ENCODE results near the gene EPHA2. TPM values are rescaled to one million over a fixed set of nuclear protein-coding genes. Genes with fewer than 3 reads are reported as not detected.

The EPHA2 gene
- total RNA-seq, 1 donor from 2014 or later = not detected

DNA sequence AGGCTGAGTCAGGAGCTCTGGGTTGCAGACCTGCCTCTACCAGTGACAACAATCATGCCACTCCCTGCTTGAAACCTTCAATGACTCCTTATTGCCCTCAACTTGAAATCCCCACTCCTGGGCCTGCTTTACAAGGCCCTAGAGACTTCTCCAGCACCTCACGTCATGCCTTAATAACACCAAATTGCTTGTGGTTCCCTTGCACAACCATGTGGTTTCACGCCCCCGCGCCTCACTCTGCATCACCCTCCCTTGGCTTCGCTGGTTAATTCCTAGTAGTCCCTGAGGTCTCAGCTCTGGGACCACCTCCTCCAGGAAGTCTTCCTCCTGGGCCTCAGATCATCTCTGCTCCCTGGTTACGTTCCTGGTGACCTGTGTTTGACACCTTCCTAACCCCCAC is 33.0 kb downstream of the EPHA2 start:
- no peak for DNase-seq

DNA sequence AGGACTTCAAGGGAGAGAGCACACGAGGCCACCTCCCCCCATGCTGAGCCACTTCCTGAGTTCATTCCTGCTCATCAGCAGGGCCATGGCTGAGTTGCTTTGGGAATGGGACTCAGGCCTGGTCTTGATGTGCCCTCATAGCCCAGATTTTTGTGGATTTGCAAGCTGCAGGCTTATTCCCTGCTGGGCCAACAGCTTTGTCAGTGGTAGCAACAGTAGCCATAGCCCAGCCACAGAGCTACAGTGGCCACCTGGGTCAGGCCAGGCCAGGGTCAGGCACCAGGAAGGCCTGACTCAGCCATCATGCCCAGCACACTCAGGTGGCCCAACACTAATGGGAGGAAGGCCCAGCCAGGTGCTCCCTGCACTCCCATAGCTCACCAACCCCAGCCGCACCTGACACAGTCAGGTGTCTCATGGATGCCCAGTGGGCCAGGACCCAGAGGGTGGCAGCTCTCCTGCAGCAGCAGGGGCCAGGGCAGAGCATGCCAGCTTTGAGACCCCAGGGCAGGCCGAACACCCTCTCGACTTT is 33.5 kb downstream of the EPHA2 start:
- TF ChIP-seq, protein P1, sequence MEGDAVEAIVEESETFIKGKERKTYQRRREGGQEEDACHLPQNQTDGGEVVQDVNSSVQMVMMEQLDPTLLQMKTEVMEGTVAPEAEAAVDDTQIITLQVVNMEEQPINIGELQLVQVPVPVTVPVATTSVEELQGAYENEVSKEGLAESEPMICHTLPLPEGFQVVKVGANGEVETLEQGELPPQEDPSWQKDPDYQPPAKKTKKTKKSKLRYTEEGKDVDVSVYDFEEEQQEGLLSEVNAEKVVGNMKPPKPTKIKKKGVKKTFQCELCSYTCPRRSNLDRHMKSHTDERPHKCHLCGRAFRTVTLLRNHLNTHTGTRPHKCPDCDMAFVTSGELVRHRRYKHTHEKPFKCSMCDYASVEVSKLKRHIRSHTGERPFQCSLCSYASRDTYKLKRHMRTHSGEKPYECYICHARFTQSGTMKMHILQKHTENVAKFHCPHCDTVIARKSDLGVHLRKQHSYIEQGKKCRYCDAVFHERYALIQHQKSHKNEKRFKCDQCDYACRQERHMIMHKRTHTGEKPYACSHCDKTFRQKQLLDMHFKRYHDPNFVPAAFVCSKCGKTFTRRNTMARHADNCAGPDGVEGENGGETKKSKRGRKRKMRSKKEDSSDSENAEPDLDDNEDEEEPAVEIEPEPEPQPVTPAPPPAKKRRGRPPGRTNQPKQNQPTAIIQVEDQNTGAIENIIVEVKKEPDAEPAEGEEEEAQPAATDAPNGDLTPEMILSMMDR (IDR thresholded peaks at IDR 0.05) = no peak
- Mint-ChIP-seq H3K9me3 (no peaks in the 10 kb centered on the region), H3K27ac (no peak overlapping the region), H3K4me1 (peaks cover 4% of the 10 kb centered on the region), H3K27me3 (peaks cover 35% of the 10 kb centered on the region), H3K36me3 (ENCODE audit: low read depth) (no peaks in the 10 kb centered on the region), H3K4me3 (no peak overlapping the region)
- POLR2A ChIA-PET = no interaction called here
- no peak for ATAC-seq (ENCODE audit: low read depth)
- intact Hi-C loops (cut with micrococcal nuclease) = no loop called here
- CTCF ChIA-PET = no interaction called here
- DNase-seq = no peak

More for the DNA sequence above, 33.0 kb downstream of the EPHA2 start:
- POLR2A ChIA-PET = no interaction called here
- TF ChIP-seq, protein P1 (IDR thresholded peaks at IDR 0.05) = no peak
- CTCF ChIA-PET = no interaction called here
- Mint-ChIP-seq H3K4me3 (no peak overlapping the region), H3K4me1 (peaks cover 4% of the 10 kb centered on the region), H3K27me3 (peaks cover 38% of the 10 kb centered on the region), H3K27ac (no peak overlapping the region), H3K36me3 (ENCODE audit: low read depth) (no peaks in the 10 kb centered on the region), H3K9me3 (no peaks in the 10 kb centered on the region)
- intact Hi-C loops (cut with micrococcal nuclease) = no loop called here
- peak; percentile 18 for ATAC-seq (ENCODE audit: low read depth)

DNA sequence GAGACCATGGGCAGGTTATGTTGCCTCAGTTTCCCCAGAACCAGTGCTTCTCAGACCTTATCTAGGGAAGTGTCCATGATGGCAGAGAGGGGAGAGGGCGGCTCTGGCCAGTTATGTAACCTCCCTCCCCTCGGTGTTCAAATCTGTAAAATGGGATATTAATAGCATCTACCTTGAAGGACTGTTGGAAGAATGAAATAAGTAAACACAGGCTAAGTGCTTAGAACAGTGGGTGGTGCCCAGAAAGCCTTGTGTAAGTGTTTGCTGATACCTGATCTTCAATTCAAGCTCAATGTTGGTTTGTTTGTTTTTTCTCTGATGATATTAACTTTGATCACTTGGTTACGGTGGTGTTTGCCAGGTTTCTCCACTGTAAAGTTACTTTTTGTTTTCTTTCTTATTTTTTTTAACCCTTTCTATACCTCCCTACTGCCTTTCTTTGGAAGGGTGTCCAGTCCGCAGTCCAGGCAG is 34.9 kb downstream of the EPHA2 start:
- POLR2A ChIA-PET = no interaction called here

DNA sequence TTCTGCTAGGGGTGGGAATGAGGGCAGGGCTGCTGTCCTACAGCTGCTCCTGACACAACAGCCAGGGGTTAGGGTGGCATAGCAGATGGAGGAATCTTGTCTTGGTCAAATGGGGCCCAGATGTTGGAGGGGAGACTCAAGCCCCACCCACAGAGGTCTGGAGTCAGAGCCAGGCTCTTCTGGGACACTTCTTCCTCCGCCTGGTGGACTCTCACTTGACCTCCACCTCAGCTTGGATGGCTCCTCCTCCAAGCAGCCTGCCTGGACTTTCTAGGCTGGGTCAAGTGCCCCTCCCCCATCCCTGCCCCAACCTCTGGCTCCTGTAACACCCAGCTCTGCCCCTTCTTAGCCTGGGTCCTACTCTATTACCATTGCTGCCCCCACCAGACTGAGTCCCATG is 35.5 kb downstream of the EPHA2 start:
- Mint-ChIP-seq H3K9me3 (no peaks in the 10 kb centered on the region), H3K27ac (no peak overlapping the region), H3K4me1 (peaks cover 4% of the 10 kb centered on the region), H3K27me3 (peaks cover 36% of the 10 kb centered on the region), H3K4me3 (no peak overlapping the region), H3K36me3 (ENCODE audit: low read depth) (no peaks in the 10 kb centered on the region)
- ATAC-seq (ENCODE audit: low read depth) (no peak), DNase-seq (no peak)
- TF ChIP-seq, protein P1 (IDR thresholded peaks at IDR 0.05) = no peak
- POLR2A ChIA-PET = no interaction called here
- intact Hi-C loops (cut with micrococcal nuclease) = no loop called here
- CTCF ChIA-PET = interaction anchor here (0.5 kb wide), 1 partner anchor 40 kb away, joined by 3 read pairs; no protein-coding TSS in a partner anchor

More for the DNA sequence above, 34.9 kb downstream of the EPHA2 start:
- no peak for ATAC-seq (ENCODE audit: low read depth)
- Mint-ChIP-seq H3K4me1 (peaks cover 4% of the 10 kb centered on the region), H3K27ac (no peak overlapping the region), H3K9me3 (no peaks in the 10 kb centered on the region), H3K4me3 (no peak overlapping the region), H3K27me3 (peaks cover 36% of the 10 kb centered on the region), H3K36me3 (ENCODE audit: low read depth) (no peaks in the 10 kb centered on the region)
- DNase-seq = no peak
- intact Hi-C loops (cut with micrococcal nuclease) = no loop called here
- TF ChIP-seq, protein P1 (IDR thresholded peaks at IDR 0.05) = no peak
- CTCF ChIA-PET = no interaction called here

DNA sequence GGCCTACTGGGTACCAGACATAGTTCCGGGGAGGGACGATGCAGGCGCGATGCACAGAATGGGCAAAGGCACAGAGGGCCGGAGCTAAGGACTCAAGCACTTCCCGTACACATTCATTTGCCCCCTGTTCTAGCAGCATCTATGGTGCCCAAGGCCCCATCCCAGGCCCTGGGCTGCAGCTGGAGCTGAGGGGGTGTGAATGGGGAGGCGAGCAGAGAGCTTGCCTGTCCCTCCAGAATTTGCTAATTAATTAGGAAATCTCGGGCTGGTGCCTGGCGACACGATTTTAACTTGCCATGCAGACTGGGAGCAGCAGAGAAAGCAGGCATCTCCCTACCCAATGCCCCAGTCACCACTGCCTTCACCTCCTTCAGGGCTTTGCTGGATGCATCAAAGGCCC is 35.9 kb downstream of the EPHA2 start:
- ChIA-PET POLR2A (no interaction called here), CTCF (interaction anchor here (0.5 kb wide), 1 partner anchor 40 kb away, joined by 3 read pairs; no protein-coding TSS in a partner anchor)
- H3K27ac Mint-ChIP-seq = no peak overlapping the region
- peaks cover 4% of the 10 kb centered on the region for H3K4me1 Mint-ChIP-seq
- ATAC-seq (ENCODE audit: low read depth) (no peak), DNase-seq (no peak)
- H3K27me3 Mint-ChIP-seq = peaks cover 36% of the 10 kb centered on the region
- TF ChIP-seq, protein P1 (IDR thresholded peaks at IDR 0.05) = no peak
- H3K36me3 Mint-ChIP-seq (ENCODE audit: low read depth) = no peaks in the 10 kb centered on the region
- no peaks in the 10 kb centered on the region for H3K9me3 Mint-ChIP-seq
- no peak overlapping the region for H3K4me3 Mint-ChIP-seq
- intact Hi-C loops (cut with micrococcal nuclease) = no loop called here
